Activated CD8-positive, alpha-beta T cell treated with anti-CD3 and anti-CD28 coated beads for 36 hours (primary cell): ENCODE data around the gene POLE2. TPM values are rescaled to one million over a fixed set of nuclear protein-coding genes. Genes with fewer than 3 reads are reported as not detected.
A peak's percentile ranks its signal among the peaks of the same experiment; 100 is the strongest.

Experiments used
- ATAC-seq: fragments of 200-7000 bp; cut with Tn5 transposase; one replicate; pipeline ENCODE4 v1.10.0; 2021; ENCODE audit warnings: mild to moderate bottlenecking, moderate library complexity
- CTCF ChIA-PET: fragments of 350-600 bp; sonication (Branson Sonifier 250); formaldehyde crosslinking; loops from one replicate; lab custom pipeline; 2021; ENCODE audit warnings: antibody characterized with exemption; lab: Charles Lee
- POLR2A ChIA-PET: fragments of 350-600 bp; sonication (Branson Sonifier 250); formaldehyde crosslinking; loops from one replicate; lab custom pipeline; 2021; ENCODE audit warnings: antibody characterized with exemption; lab: Charles Lee
- DNase-seq: peaks from one replicate; pipeline ENCODE4 v3.0.0-alpha.2; 2020
- H3K27ac Mint-ChIP-seq: one replicate; pipeline ENCODE4 v1.8.0; 2021; ENCODE audit warnings: mild to moderate bottlenecking, mixed read lengths
- H3K27me3 Mint-ChIP-seq: one replicate; pipeline ENCODE4 v1.8.0; 2021; ENCODE audit warnings: mixed read lengths
- H3K36me3 Mint-ChIP-seq: one replicate; pipeline ENCODE4 v1.8.0; 2021; ENCODE audit warnings: low read depth, mixed read lengths
- H3K4me1 Mint-ChIP-seq: one replicate; pipeline ENCODE4 v1.8.0; 2021; ENCODE audit warnings: low read depth, mixed read lengths
- H3K4me3 Mint-ChIP-seq: one replicate; pipeline ENCODE4 v1.8.0; 2021; ENCODE audit warnings: mild to moderate bottlenecking, moderate library complexity, mixed read lengths
- H3K9me3 Mint-ChIP-seq: one replicate; pipeline ENCODE4 v1.8.0; 2021; ENCODE audit warnings: mixed read lengths
- CTCF ChIP-seq: fragments of 200-600 bp; IDR thresholded peaks from one replicate; pipeline ENCODE4 v1.8.0; 2022; ENCODE audit warnings: antibody characterized with exemption, mild to moderate bottlenecking
- intact Hi-C: fragments of 100-400 bp; cut with micrococcal nuclease; formaldehyde crosslinking; loops from one replicate; pipeline ENCODE4 v1.10.0; 2022
- total RNA-seq, 2 experiments: library from RNA; stranded (reverse); gene quantifications; one replicate each; pipeline ENCODE4 v1.2.3, GENCODE V29; 2021

POLE2 gene
- total RNA-seq, 2 experiments from 2014 or later = 36.3 to 36.5 TPM

DNA sequence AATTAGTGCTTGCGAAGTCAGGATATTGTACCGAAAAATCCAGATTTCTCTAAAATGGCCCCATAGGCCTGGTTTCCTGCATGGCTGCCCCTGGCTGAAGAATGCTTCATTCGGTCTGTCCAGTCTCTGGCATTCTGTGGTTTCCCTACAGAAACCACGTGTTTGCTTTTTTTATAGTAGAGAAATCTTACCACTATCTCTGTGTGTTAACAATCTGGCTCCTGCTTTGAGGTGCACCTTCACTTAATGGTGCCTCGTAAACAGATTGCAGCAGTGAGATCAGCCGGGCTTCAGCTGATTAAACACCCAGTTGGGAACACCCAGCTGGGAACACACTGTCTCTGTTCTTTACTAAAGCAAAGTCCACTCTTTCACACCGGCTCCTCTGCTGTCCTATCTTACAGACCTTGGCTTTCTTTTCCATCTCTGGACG lies 46.3 kb downstream of the POLE2 start:
- ChIA-PET CTCF (interaction anchor here (1.0 kb wide), 1 partner anchor 40 kb away, joined by 3 read pairs; no protein-coding TSS in a partner anchor), POLR2A (interaction anchor here (0.7 to 0.9 kb wide), 2 partner anchors 43 to 190 kb away, joined by 3 read pairs; partner anchors contain the start of gene LRR1)
- no peak overlapping the region for H3K4me3 Mint-ChIP-seq
- no peaks in the 10 kb centered on the region for H3K9me3 Mint-ChIP-seq
- H3K27ac Mint-ChIP-seq = peak overlapping the region; percentile 56
- H3K36me3 Mint-ChIP-seq = peaks cover 43% of the 10 kb centered on the region
- no peak for ATAC-seq
- peaks cover 44% of the 10 kb centered on the region for H3K4me1 Mint-ChIP-seq
- DNase-seq = no peak
- intact Hi-C loops = no loop called here
- TF ChIP-seq CTCF = no peak
- no peaks in the 10 kb centered on the region for H3K27me3 Mint-ChIP-seq

GRCh38 chr14:49640540-49641417 lies 47.2 kb downstream of the POLE2 start:
- Mint-ChIP-seq H3K27me3 (no peaks in the 10 kb centered on the region), H3K4me1 (peaks cover 49% of the 10 kb centered on the region), H3K4me3 (no peak overlapping the region), H3K27ac (peak overlapping the region; percentile 32), H3K9me3 (no peaks in the 10 kb centered on the region), H3K36me3 (peaks cover 50% of the 10 kb centered on the region)
- ChIA-PET POLR2A (interaction anchor here (1.0 to 1.3 kb wide), 3 partner anchors 20 to 54 kb away, joined by 3 read pairs; partner anchors contain the start of genes MGAT2, RPL36AL and RPS29), CTCF (interaction anchor here (1.0 kb wide), 1 partner anchor 39 kb away, joined by 3 read pairs; no protein-coding TSS in a partner anchor)
- ATAC-seq (no peak), DNase-seq (no peak)
- TF ChIP-seq CTCF = no peak
- intact Hi-C loops = no loop called here

- Mint-ChIP-seq H3K9me3 (no peaks in the 10 kb centered on the region), H3K4me1 (peaks cover 44% of the 10 kb centered on the region), H3K36me3 (peaks cover 58% of the 10 kb centered on the region), H3K27ac (no peak overlapping the region), H3K27me3 (no peaks in the 10 kb centered on the region), H3K4me3 (peak overlapping the region; percentile 5)
- POLR2A ChIA-PET = interaction anchor here (0.6 kb wide), 1 partner anchor 56 kb away, joined by 3 read pairs; no protein-coding TSS in a partner anchor
- CTCF ChIA-PET = interaction anchor here (1.0 to 2.2 kb wide), 2 partner anchors 17 to 214 kb away, joined by 4 to 9 read pairs; partner anchors contain the start of genes MGAT2, NEMF and RPL36AL
- no peak for TF ChIP-seq CTCF
- intact Hi-C loops = no loop called here
- DNase-seq (no peak), ATAC-seq (no peak)
These were observed 50.4 kb downstream of the POLE2 start for GRCh38 chr14:49637534-49638078.

DNA sequence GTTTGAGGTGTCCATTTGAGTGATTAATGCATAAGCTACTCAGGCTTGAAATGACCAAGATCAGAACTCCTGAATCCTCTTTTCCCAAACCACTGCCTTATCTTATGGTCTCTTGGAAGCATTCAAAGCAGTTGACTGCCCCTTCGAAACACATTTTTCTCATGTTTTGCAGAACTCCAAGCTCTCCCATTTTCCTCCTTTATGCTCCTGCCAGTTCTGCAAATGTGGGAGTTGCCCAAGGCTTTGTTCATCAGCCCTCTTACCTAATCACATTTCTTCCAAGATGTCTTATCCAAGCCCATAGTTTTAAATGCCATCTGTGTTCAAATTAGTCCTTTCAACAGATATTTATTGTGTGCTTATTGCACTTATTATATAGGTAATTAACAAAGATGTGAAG lies 51.1 kb downstream of the POLE2 start:
- TF ChIP-seq CTCF = no peak
- Mint-ChIP-seq H3K4me3 (peak overlapping the region; percentile 92), H3K27ac (peak overlapping the region; percentile 59), H3K27me3 (no peaks in the 10 kb centered on the region), H3K36me3 (peaks cover 55% of the 10 kb centered on the region), H3K4me1 (peaks cover 40% of the 10 kb centered on the region), H3K9me3 (no peaks in the 10 kb centered on the region)
- ATAC-seq = no peak
- ChIA-PET POLR2A (no interaction called here), CTCF (interaction anchor here (1.3 to 2.2 kb wide), 2 partner anchors 16 to 38 kb away, joined by 3 to 9 read pairs; partner anchors contain the start of genes LRR1, MGAT2 and RPL36AL)
- intact Hi-C loops = no loop called here
- DNase-seq = no peak
